GM20431 (cell line): ENCODE data around the gene C19orf85.

Experiments used
- in situ Hi-C: fragments of 300-500 bp; cut with MseI, MboI; formaldehyde crosslinking; loops from one replicate; pipeline ENCODE4 v1.15.0; 2020; ENCODE audit warnings: low sequenced_read_pairs; ENCODE audit not compliant: unreplicated experiment

The C19orf85 gene

DNA sequence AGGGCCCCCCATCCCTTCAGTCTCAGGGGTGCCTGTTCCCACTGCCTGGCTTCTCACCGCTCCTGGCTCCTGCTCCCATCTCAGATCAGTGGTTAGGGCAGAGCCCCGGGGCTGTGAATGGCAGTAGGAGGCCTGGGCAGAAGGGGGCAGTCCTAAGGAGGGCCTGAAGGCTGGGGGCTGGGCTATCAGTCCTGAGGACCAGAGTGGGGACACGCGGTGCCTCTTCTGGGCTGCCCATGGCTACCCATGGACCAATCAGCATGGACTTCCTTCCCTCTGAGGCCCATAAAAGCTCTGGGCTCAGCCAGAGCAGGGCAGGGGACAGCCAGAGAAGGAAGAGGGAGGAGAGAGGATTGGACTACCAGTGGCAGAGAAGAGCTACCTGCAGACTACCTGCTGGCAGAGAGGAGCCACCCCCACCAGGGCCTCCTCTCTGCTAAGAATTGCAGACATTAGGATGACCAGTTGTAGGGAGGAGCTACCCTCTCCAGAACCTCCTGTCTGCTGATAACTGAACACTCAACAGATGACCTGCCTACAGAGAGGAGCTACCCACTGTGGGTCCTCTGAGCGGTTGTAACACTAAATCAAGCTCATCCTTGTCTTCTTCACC, 44.8 kb downstream of the C19orf85 start:
- in situ Hi-C loops, result no loop called here

DNA sequence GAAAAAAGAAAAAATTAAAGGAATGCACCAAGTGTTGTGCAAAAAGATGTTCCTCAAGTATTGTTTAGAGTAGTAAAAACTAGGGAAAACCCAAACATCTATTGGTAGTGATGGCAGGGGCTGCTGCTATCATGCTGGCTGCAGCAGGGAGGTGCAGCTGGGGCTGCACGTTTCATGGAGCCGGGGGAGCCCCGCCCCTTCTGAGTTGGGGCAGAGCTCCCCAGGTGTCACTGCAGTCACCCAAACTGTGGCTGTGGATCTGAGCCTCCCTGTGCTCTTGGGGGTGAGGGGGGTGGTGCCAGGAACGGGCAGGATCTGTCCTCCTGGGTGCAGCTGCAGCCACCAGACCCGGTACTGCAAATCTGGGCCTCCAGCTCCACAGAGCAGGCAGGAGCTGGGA, 45.4 kb downstream of the C19orf85 start:
- in situ Hi-C loops, result no loop called here

DNA sequence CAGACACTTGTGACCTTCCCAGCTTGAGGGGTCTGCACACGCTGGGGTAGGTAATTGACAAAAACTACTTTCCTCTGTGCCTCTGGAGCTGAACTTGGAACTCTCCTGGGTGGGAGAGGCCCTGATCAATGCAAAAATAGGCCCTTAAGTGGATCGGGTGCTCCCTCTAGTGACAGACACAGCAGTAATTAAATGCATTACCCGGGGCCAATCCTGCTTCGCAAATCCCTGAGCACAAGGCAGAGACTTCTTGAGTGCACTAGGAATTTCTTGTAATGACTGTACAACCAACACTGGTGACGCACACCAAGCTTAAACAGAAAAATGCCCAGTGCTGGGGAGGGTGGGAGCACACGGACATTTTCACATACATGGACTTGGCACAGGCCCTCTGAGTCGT, 46.4 kb downstream of the C19orf85 start:
- in situ Hi-C loops, result no loop called here
